Type B pancreatic cell (in vitro differentiated cells): ENCODE results near the gene OST4. TPM values are rescaled to one million over a fixed set of nuclear protein-coding genes. Genes with fewer than 3 reads are reported as not detected.

ENCODE experiments used
- DNase-seq: peaks from one replicate; pipeline ENCODE4 v3.0.0; 2021; ENCODE audit warnings: mixed read lengths; ENCODE audit not compliant: unreplicated experiment; ENCODE audit errors: extremely low spot score
- H3K27ac Mint-ChIP-seq: 2 replicates; pipeline ENCODE4 v1.8.0; 2021; ENCODE audit warnings: mild to moderate bottlenecking, mixed read lengths
- H3K27me3 Mint-ChIP-seq: 2 replicates; pipeline ENCODE4 v1.8.0; 2021; ENCODE audit warnings: mixed read lengths
- H3K36me3 Mint-ChIP-seq: 2 replicates; pipeline ENCODE4 v1.8.0; 2021; ENCODE audit warnings: mixed read lengths
- H3K4me1 Mint-ChIP-seq: one replicate; pipeline ENCODE4 v1.8.0; 2021; ENCODE audit warnings: mixed read lengths; ENCODE audit not compliant: unreplicated experiment
- H3K4me3 Mint-ChIP-seq: 2 replicates; pipeline ENCODE4 v1.8.0; 2021; ENCODE audit warnings: mild to moderate bottlenecking, mixed read lengths
- H3K9me3 Mint-ChIP-seq: 2 replicates; pipeline ENCODE4 v1.8.0; 2021; ENCODE audit warnings: mixed read lengths
- total RNA-seq: library from RNA; stranded (reverse); gene quantifications from 2 replicates; pipeline ENCODE4 v1.2.1, GENCODE V29; 2021; ENCODE audit warnings: low replicate concordance
- TF ChIP-seq, protein P1 (sequence below): fragments of 200-600 bp; sonication (generic); conservative IDR thresholded peaks from 2 replicates; pipeline ENCODE4 v1.5.0; 2021; ENCODE audit warnings: antibody characterized with exemption, mild to moderate bottlenecking

Gene OST4
- total RNA-seq, 1 donor from 2014 or later: 298 TPM

GRCh38 chr2:27109083-27109482 lies 37.6 kb upstream of the OST4 start:
- peaks cover 25% of the 10 kb centered on the region for H3K27me3 Mint-ChIP-seq
- no peaks in the 10 kb centered on the region for H3K36me3 Mint-ChIP-seq
- H3K9me3 Mint-ChIP-seq: no peaks in the 10 kb centered on the region
- no peaks in the 10 kb centered on the region for H3K4me1 Mint-ChIP-seq
- H3K27ac Mint-ChIP-seq: no peak overlapping the region
- H3K4me3 Mint-ChIP-seq: no peak overlapping the region
- TF ChIP-seq, protein P1, sequence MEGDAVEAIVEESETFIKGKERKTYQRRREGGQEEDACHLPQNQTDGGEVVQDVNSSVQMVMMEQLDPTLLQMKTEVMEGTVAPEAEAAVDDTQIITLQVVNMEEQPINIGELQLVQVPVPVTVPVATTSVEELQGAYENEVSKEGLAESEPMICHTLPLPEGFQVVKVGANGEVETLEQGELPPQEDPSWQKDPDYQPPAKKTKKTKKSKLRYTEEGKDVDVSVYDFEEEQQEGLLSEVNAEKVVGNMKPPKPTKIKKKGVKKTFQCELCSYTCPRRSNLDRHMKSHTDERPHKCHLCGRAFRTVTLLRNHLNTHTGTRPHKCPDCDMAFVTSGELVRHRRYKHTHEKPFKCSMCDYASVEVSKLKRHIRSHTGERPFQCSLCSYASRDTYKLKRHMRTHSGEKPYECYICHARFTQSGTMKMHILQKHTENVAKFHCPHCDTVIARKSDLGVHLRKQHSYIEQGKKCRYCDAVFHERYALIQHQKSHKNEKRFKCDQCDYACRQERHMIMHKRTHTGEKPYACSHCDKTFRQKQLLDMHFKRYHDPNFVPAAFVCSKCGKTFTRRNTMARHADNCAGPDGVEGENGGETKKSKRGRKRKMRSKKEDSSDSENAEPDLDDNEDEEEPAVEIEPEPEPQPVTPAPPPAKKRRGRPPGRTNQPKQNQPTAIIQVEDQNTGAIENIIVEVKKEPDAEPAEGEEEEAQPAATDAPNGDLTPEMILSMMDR: no peak
- no peak for DNase-seq

DNA sequence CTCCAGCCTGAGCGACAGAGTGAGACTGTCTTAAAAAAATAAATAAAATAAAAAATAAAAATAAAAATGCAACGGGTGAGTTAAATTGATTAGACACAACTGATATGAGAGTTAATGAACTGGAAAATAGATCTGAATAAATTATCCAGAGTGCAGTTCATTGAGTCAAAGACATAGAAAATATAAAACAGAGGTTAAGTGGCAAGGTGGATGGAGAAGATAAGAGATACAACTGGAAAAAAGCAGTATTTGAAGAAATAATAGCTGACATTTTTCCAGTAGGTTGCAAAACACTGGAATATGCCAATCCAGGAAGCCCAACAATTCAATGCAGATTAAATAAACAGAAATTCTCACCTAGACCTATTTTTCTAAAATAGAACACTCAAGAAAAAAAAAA lies 36.8 kb upstream of the OST4 start:
- Mint-ChIP-seq H3K36me3 (no peaks in the 10 kb centered on the region), H3K4me1 (no peaks in the 10 kb centered on the region), H3K27ac (no peak overlapping the region), H3K27me3 (peaks cover 20% of the 10 kb centered on the region), H3K4me3 (no peak overlapping the region), H3K9me3 (no peaks in the 10 kb centered on the region)
- no peak for DNase-seq
- TF ChIP-seq, protein P1: no peak

- Mint-ChIP-seq H3K9me3 (no peaks in the 10 kb centered on the region), H3K36me3 (no peaks in the 10 kb centered on the region), H3K4me3 (no peak overlapping the region), H3K4me1 (no peaks in the 10 kb centered on the region), H3K27me3 (peaks cover 13% of the 10 kb centered on the region), H3K27ac (no peak overlapping the region)
- TF ChIP-seq, protein P1: no peak
- DNase-seq: no peak
These were observed 34.5 kb upstream of the OST4 start for GRCh38 chr2:27105981-27106380.

GRCh38 chr2:27102329-27102728 lies 30.9 kb upstream of the OST4 start:
- peaks cover 9% of the 10 kb centered on the region for H3K27me3 Mint-ChIP-seq
- H3K4me1 Mint-ChIP-seq: no peaks in the 10 kb centered on the region
- H3K9me3 Mint-ChIP-seq: no peaks in the 10 kb centered on the region
- no peaks in the 10 kb centered on the region for H3K36me3 Mint-ChIP-seq
- H3K27ac Mint-ChIP-seq: no peak overlapping the region
- DNase-seq: no peak
- TF ChIP-seq, protein P1: no peak
- H3K4me3 Mint-ChIP-seq: no peak overlapping the region

- TF ChIP-seq, protein P1: no peak
- no peaks in the 10 kb centered on the region for H3K36me3 Mint-ChIP-seq
- no peak overlapping the region for H3K27ac Mint-ChIP-seq
- H3K4me3 Mint-ChIP-seq: no peak overlapping the region
- H3K4me1 Mint-ChIP-seq: peaks cover 13% of the 10 kb centered on the region
- DNase-seq: no peak
- peaks cover 9% of the 10 kb centered on the region for H3K27me3 Mint-ChIP-seq
- H3K9me3 Mint-ChIP-seq: no peaks in the 10 kb centered on the region
These were observed 28.6 kb upstream of the OST4 start for GRCh38 chr2:27100036-27100435.

- no peak overlapping the region for H3K27ac Mint-ChIP-seq
- DNase-seq: no peak
- peaks cover 13% of the 10 kb centered on the region for H3K4me1 Mint-ChIP-seq
- TF ChIP-seq, protein P1: no peak
- no peaks in the 10 kb centered on the region for H3K36me3 Mint-ChIP-seq
- no peaks in the 10 kb centered on the region for H3K9me3 Mint-ChIP-seq
- H3K4me3 Mint-ChIP-seq: no peak overlapping the region
- H3K27me3 Mint-ChIP-seq: peaks cover 8% of the 10 kb centered on the region
These were observed 28.0 kb upstream of the OST4 start for GRCh38 chr2:27099334-27099955.
